GM12878 (cell line): ENCODE results near the gene CPNE6.

ENCODE experiments used
- CHD2 ChIP-seq: IDR thresholded peaks from 2 replicates; pipeline ENCODE4 v1.6.1; 2011; ENCODE audit warnings: low read depth, low read length, improper control_type of control experiment, borderline replicate concordance
- CTCF ChIP-seq, 3 experiments: IDR thresholded peaks in 2 of 3; conservative IDR thresholded peaks in 1 of 3; 2 replicates each; pipeline ENCODE4 v1.5.1; 2011; ENCODE audit warnings: low read depth in 3 of 3, low read length in 3 of 3, mild to moderate bottlenecking in 3 of 3, control low read depth in 2 of 3, moderate library complexity in 2 of 3, inconsistent platforms in 1 of 3, mixed read lengths in 1 of 3; ENCODE audit not compliant: control insufficient read depth in 2 of 3, insufficient read depth in 1 of 3; ENCODE audit errors: extremely low read depth in 1 of 3
- EP300 ChIP-seq, 2 experiments: fragments of 150-350 bp in 1 of 2; IDR thresholded peaks; 2 replicates each; pipeline ENCODE4 v1.6.1; 2011 to 2012; ENCODE audit warnings: low read depth in 2 of 2, low read length in 2 of 2, borderline replicate concordance in 1 of 2, improper control_type of control experiment in 1 of 2, inconsistent platforms in 1 of 2; ENCODE audit not compliant: control insufficient read depth in 1 of 2
- KDM1A ChIP-seq: fragments of 200-600 bp; sonication (generic); IDR thresholded peaks from 2 replicates; pipeline ENCODE4 v1.6.1; 2016; ENCODE audit warnings: borderline replicate concordance
- NFYB ChIP-seq: IDR thresholded peaks from 2 replicates; pipeline ENCODE4 v1.6.1; 2011; ENCODE audit warnings: low read depth, mild to moderate bottlenecking, low read length, improper control_type of control experiment, moderate library complexity; ENCODE audit not compliant: insufficient read depth
- RAD51 ChIP-seq: fragments of 450-650 bp; IDR thresholded peaks from 2 replicates; pipeline ENCODE4 v1.6.1; 2016; ENCODE audit warnings: moderate library complexity, mild to moderate bottlenecking, inconsistent platforms
- RB1 ChIP-seq: fragments of 450-650 bp; formaldehyde crosslinking; IDR thresholded peaks from 2 replicates; pipeline ENCODE4 v1.6.1; 2017; ENCODE audit warnings: mild to moderate bottlenecking, borderline replicate concordance
- TAF1 ChIP-seq: IDR thresholded peaks from 2 replicates; pipeline ENCODE4 v1.6.1; 2011; ENCODE audit warnings: mild to moderate bottlenecking, low read depth, low read length, borderline replicate concordance

- TF ChIP-seq NFYB (no peak), KDM1A (no peak), CTCF (IDR thresholded peaks at IDR 0.05 in 2 of 3, conservative IDR thresholded peaks at IDR 0.05 in 1 of 3; ENCODE audit: control insufficient read depth in 2 of 3, extremely low read depth in 1 of 3, insufficient read depth in 1 of 3, low read depth in 3 of 3, low read length in 3 of 3) (no peak), EP300 (IDR thresholded peaks at IDR 0.05; ENCODE audit: borderline replicate concordance in 1 of 2, control insufficient read depth in 1 of 2, low read depth in 2 of 2, low read length in 2 of 2) (no peak), RB1 (no peak), TAF1 (no peak), CHD2 (no peak), RAD51 (no peak)
Measured at GRCh38 chr14:24080142-24080530, 8.8 kb downstream of the CPNE6 start.
